ENCODE measurements around the gene ANKRD12.
"Not testable (repeated sequence)": the region's sequence is repeated elsewhere in the genome, so short reads cannot be mapped to it uniquely, and the experiment has no call there.

ANKRD12 gene

GRCh38 chr18:9146224-9146623 is 9.6 kb downstream of the ANKRD12 start:
- no peak for DNase-seq (ENCODE audit: low read depth)

- DNase-seq (ENCODE audit: low read depth): no peak
Measured at GRCh38 chr18:9147440-9148202, 11.0 kb downstream of the ANKRD12 start.

GRCh38 chr18:9148203-9148552 is 11.6 kb downstream of the ANKRD12 start:
- DNase-seq (ENCODE audit: low read depth): no peak

GRCh38 chr18:9150121-9150520 is 13.5 kb downstream of the ANKRD12 start:
- DNase-seq (ENCODE audit: low read depth): no peak

GRCh38 chr18:9153256-9153655 is 16.7 kb downstream of the ANKRD12 start:
- DNase-seq (ENCODE audit: low read depth): no peak

GRCh38 chr18:9156604-9157249 is 20.1 kb downstream of the ANKRD12 start:
- no peak for DNase-seq (ENCODE audit: low read depth)

- DNase-seq (ENCODE audit: low read depth): no peak
Measured at GRCh38 chr18:9157806-9158205, 21.2 kb downstream of the ANKRD12 start.

- no peak for DNase-seq (ENCODE audit: low read depth)
Measured at GRCh38 chr18:9160014-9160413, 23.4 kb downstream of the ANKRD12 start.

GRCh38 chr18:9162663-9163062 is 26.1 kb downstream of the ANKRD12 start:
- DNase-seq (ENCODE audit: low read depth): not testable (repeated sequence)

- DNase-seq (ENCODE audit: low read depth): not testable (repeated sequence)
Measured at GRCh38 chr18:9164149-9164548, 27.6 kb downstream of the ANKRD12 start.

- not testable (repeated sequence) for DNase-seq (ENCODE audit: low read depth)
Measured at GRCh38 chr18:9165883-9166282, 29.3 kb downstream of the ANKRD12 start.

GRCh38 chr18:9169515-9169914 is 32.9 kb downstream of the ANKRD12 start:
- DNase-seq (ENCODE audit: low read depth): not testable (repeated sequence)

- DNase-seq (ENCODE audit: low read depth): not testable (repeated sequence)
Measured at GRCh38 chr18:9171919-9172318, 35.3 kb downstream of the ANKRD12 start.

- no peak for DNase-seq (ENCODE audit: low read depth)
Measured at GRCh38 chr18:9172506-9173127, 36.0 kb downstream of the ANKRD12 start.

- no peak for DNase-seq (ENCODE audit: low read depth)
Measured at GRCh38 chr18:9173770-9174233, 37.2 kb downstream of the ANKRD12 start.

GRCh38 chr18:9174302-9174701 is 37.7 kb downstream of the ANKRD12 start:
- DNase-seq (ENCODE audit: low read depth): no peak

- no peak for DNase-seq (ENCODE audit: low read depth)
Measured at GRCh38 chr18:9175115-9175514, 38.5 kb downstream of the ANKRD12 start.

- DNase-seq (ENCODE audit: low read depth): no peak
Measured at GRCh38 chr18:9177031-9177430, 40.5 kb downstream of the ANKRD12 start.

- DNase-seq (ENCODE audit: low read depth): no peak
Measured at GRCh38 chr18:9177466-9177865, 40.9 kb downstream of the ANKRD12 start.

GRCh38 chr18:9178557-9178956 is 42.0 kb downstream of the ANKRD12 start:
- no peak for DNase-seq (ENCODE audit: low read depth)

- no peak for DNase-seq (ENCODE audit: low read depth)
Measured at GRCh38 chr18:9181275-9181674, 44.7 kb downstream of the ANKRD12 start.

- DNase-seq (ENCODE audit: low read depth): no peak
Measured at GRCh38 chr18:9182852-9183399, 46.3 kb downstream of the ANKRD12 start.

All from activated T-helper 1 cell treated with Interleukin-2 at 50 U/mL for 16 hours (primary cell).